Testis (tissue), 2 donors: ENCODE results near the gene CHRNA7.

Experiments used
- CTCF ChIP-seq, 3 experiments: fragments of 450-650 bp in 2 of 3; fragments of 200-600 bp in 1 of 3; sonication (generic) in 1 of 3; IDR thresholded peaks; one replicate each; pipeline ENCODE4 v1.5.1; 2016 to 2019; ENCODE audit warnings: antibody characterized with exemption in 3 of 3, mild to moderate bottlenecking in 2 of 3, moderate library complexity in 1 of 3
- POLR2A ChIP-seq: fragments of 450-650 bp; IDR thresholded peaks from one replicate; pipeline ENCODE4 v1.6.1; 2017; ENCODE audit warnings: antibody characterized with exemption, mild to moderate bottlenecking, moderate library complexity

GRCh38 chr15:32135335-32135734, 105.0 kb downstream of the CHRNA7 start:
- TF ChIP-seq CTCF (IDR thresholded peaks at IDR 0.05) (no peak), POLR2A (no peak)
